DMS79 treated with DMSO at 0.1 percent for 48 hours (cell line): ENCODE results near the gene RFTN2.
"Not testable (repeated sequence)": the region's sequence is repeated elsewhere in the genome, so short reads cannot be mapped to it uniquely, and the experiment has no call there.

ENCODE experiments used
- DNase-seq: peaks from one replicate; lab custom pipeline; 2025; lab: John Stamatoyannopoulos, UW

RFTN2 gene

DNA sequence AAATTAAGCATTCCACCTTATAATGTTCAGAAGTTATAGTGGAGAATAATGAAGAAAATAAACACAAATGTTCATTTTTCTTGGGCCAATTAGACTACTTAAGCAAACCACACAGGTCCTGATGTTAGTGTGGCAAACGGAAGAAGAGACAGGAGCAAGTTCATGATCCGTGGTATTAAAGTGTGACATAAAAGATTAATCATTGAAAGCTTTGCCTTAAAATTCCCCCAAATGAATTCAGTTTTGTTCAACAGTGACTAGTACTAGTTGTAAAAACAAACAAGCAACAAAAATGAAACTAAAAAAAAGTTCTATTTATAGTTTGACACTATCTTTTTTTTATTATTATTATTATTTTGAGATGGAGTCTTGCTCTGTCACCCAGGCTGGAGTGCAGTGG, 73.7 kb downstream of the RFTN2 start:
- DNase-seq, result no peak

DNA sequence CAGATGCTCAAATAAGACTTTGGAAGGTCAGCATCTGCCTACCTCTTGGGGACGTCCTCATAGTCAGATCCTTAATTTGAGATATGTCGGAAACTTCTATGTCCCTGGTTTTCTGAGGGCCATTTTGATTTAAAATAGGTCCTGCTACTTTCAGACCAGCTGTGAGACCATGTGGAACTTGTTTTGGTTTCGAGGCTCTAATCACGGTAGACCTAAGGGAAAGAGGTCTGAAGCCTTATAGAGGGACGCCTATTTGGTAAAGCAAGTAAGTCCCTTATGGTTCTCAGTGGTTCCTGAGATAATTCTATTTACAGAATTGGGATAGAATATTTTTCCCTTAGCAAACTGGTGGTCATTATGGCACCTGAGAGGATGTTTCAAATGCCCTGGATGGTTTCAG, 75.1 kb downstream of the RFTN2 start:
- DNase-seq, result no peak

DNA sequence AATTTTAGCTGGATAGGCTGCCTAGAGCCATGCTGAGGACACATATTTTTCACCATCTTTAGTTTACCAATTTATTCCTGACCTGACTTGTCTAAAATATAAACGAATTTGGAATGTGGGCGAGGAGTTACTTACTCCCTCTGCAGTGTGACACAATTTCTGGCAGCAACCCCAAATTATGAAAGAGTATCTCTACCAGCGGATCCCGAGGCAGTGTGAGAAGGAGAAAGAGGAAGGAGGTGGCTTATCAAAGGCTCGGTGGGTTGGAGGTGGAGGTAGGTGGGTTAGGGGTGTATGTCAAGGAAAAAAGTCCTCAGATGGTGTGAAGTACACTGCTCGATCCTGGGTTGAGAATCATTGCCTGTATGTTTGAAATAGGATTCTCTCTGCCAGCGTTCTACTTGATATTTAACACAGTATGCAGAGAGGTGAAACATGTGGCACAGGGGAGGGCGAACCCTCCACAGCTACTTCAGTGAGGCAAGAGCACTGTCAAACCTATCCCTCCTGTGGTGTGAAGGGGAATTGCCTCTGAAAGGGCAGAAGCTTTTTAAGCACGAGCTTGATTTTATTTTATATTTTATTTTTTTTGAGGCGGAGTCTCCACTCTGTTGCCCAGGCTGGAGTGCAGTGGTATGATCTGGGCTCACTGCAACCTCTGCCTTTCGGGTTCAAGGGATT, 76.0 kb downstream of the RFTN2 start:
- DNase-seq, result no peak

DNA sequence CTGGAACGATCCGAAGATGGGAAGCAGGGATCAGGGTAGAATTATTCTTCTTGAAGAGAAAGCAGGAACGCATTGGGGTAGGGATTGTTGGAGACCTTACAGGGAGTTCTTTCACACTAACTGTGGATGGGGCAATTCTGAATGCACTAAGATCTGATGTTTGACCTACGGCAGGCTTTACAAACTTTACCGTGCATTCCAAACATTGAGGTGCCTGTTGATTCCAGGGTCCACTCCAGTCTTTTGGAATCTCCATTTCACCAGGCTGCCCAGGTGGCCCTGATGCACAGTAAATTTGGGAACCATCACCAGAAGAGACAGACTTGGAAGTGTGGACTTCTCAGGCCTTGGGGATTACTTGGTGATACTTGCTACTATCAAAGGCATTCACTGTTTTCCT, 76.9 kb downstream of the RFTN2 start:
- DNase-seq, result no peak

DNA sequence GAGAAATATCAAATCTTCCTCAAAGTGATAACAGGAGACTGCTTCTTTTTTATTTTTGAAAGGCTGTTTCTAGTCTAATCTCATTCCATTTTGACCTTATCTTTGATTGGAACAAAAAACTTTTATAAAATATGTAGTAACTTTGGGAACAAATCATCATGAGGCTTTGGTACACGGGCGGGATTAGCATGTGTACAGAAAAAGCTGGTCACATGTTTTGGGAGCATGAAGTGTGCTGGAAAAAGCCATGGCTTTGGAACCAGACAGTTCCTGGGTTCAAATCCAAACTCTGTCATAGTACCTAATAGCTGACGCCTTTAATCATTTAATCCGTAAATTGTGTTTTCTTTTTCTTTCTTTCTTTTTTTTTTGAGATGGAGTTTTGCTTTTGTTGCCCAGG, 78.2 kb downstream of the RFTN2 start:
- no peak for DNase-seq

DNA sequence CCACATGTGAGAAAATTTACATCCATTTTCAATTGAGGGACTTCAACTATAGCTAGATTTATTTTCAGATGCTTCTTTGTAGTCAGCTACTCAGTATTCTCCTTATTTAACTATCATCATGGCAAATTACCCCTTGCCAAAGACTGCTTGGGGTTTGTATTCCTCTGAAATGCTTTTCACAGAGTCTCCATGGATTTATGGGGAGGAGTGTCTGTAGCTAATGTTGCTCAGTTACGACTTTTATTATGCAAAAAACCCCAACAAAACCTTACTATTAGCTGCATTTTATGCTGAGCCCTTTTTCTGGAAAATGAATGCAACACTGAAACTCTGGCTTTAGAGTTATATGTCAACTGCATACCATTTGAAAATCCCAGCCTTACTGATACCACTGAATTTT, 78.6 kb downstream of the RFTN2 start:
- DNase-seq, result no peak

DNA sequence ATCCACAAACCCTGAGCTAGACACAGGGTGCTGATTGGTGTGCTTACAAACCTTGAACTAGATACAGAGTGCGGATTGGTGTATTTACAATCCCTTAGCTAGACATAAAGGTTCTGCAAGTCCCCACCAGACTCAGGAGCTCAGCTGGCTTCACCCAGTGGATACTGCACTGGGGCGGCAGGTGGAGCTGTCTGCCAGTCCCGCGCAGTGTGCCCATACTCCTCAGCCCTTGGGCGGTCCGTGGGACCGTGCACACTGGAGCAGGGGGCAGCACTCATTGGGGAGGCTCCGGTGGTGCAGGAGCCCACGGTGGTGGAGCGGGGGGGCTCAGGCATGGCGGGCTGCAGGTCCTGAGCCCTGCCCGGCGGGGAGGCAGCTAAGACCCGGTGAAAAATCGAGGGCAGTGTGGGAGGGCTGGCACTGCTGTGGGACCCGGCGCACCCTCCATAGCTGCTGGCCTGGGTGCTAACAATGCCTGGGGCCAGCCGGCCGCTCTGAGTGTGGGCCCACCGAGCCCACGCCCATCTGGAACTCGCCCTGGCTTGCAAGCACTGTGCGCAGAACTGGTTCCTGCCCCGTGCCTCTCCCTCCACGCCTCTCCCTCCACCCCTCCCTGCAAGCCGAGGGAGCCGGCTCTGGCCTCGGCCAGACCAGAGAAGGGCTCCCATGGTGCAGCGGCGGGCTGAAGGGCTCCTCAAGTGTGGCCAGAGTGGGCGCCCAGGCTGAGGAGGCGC, 83.9 kb downstream of the RFTN2 start:
- DNase-seq, result no peak

DNA sequence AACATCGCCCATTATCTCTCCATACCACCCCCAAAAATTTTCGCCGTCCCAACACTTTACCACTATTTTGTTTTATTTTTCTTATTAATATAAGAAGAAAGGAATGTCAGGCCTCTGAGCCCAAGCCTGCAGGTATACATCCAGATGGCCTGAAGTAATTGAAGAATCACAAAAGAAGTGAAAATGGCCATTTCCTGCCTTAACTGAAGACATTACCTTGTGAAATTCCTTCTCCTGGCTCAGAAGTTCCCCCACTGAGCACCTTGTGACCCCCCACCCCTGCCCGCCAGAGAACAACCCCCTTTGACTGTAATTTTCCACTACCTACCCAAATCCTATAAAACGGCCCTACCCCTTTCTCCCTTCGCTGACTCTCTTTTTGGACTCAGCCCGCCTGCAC, 88.1 kb downstream of the RFTN2 start:
- not testable (repeated sequence) for DNase-seq

DNA sequence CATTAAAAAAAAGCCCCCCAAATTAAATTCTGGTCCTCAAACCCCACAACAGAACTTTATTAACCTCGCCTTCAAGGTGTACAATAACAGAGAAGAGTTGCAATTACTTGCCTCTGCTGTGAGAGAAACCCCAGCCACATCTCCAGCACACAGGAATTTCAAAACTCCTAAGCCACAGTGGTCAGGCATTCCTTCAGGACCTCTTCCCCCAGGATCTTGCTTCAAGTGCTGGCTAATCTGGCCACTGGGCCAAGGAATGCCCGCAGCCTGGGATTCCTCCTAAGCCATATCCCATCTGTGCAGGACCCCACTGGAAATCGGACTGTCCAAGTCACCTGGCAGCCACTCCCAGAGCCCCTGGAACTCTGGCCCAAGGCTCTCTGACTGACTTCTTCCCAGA, 95.2 kb downstream of the RFTN2 start:
- DNase-seq, result not testable (repeated sequence)

DNA sequence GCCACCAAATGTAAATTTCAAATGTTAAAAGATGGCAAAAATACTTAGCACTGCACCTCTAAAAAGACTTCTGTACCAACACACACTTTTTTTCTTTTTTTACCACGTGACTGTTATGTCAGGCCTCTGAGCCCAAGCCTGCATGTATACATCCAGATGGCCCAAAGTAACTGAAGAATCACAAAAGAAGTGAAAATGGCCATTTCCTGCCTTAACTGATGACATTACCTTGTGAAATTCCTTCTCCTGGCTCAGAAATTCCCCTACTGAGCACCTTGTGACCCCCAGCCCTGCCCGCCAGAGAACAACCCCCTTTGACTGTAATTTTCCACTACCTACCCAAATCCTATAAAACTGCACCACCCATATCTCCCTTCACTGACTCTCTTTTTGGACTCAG, 97.1 kb downstream of the RFTN2 start:
- not testable (repeated sequence) for DNase-seq

DNA sequence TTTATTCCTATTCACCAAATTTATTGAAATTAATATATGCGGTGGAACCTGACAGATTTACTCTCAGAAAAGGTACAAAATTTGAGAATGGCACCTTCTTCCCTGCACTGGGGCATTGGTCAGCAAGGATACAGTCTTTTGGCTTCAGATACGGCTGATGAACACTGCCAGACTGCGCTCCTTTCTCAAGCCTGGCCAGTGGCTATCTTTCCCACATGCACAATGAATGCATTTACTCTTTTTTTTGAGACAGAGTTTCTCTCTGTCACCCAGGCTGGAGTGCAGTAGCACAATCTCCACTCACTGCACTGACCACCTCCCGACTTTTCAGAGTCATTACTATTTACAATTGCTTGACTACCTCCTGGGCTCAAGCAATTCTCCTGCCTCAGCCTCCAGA, 97.9 kb downstream of the RFTN2 start:
- DNase-seq, result no peak

DNA sequence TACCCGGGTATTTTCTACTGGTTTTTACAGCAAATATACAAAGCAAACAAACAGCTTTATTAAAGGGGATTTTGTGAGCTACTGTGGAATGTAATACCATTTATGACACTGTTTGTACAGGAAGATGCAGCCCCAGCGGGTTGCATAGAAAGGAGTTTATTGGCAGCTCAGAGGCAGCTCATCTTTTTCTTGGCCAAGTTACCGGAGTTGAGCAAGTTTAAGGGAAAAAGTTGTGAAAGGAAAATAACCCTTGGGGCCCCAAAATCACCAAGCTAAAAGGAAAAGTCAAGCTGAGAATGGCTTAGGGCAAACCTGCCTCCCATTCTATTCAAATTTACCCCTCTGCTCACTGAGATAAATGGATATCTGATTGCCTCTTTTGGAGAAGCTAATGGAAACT, 98.8 kb downstream of the RFTN2 start:
- no peak for DNase-seq

DNA sequence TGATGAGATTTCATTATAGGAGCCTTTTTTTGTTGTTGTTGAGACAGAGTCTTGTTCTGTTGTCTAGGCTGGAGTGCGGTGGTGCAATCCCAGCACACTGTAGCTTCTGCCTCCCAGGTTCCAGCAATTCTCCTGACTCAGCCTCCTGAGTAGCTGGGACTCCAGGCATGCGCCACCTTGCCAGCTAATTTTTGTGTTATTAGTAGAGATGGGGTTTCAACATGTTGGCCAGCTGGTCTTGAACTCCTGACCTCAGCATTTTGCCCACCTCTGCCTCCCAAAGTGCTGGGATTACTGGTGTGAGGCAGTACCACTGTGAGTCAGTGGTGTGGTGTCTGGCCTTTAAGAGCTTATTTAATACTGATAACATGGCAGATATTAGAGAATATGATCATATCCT, 99.4 kb downstream of the RFTN2 start:
- DNase-seq, result no peak

DNA sequence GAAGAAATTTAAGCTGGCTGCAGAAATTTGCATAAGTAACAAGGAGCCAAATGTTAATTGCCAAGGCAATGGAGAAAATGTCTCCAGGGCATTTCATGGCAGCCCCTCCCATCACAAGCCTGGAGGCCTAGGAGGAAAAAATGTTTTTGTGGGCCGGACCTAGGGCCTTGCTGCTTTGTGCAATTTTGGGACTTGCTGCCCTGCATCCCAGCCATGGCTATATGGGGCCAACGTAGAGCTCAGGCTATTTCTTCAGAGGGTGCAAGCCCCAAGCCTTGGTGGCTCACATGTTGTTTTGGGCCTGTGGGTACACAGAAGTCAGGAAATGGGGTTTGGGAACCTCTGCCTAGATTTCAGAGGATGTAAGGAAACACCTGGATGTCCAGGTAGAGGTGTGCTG, 101.8 kb downstream of the RFTN2 start:
- no peak for DNase-seq

DNA sequence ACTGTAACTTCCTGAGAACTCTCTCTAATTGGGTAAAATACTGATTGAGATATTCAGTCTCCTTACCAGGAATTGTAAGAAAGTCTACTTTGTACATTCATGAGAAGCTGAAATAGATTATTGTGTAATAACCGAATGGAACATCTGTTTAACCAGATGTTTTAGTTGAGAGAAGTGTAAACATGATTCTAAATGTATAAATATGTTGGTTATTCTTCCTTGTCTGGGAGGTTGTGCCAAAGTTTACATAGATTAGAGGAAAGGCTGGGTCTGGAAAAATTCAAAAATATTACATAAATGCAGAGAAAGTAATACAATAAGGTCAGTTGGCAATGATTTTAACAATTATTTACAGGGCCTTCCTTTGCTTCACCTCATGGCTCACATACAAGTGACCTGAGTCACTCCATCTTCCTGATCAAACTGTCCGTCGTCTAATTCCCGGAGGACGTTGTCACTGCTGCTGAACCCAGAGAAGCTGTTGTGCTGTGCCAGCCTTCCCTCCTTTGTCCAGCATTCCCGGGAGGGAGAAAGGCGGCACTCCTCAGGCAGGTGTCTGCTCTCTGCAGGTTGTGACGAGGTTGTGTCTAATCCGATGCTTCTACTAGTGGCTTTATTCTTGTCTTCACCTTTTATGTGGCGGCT, 103.6 kb downstream of the RFTN2 start:
- no peak for DNase-seq

DNA sequence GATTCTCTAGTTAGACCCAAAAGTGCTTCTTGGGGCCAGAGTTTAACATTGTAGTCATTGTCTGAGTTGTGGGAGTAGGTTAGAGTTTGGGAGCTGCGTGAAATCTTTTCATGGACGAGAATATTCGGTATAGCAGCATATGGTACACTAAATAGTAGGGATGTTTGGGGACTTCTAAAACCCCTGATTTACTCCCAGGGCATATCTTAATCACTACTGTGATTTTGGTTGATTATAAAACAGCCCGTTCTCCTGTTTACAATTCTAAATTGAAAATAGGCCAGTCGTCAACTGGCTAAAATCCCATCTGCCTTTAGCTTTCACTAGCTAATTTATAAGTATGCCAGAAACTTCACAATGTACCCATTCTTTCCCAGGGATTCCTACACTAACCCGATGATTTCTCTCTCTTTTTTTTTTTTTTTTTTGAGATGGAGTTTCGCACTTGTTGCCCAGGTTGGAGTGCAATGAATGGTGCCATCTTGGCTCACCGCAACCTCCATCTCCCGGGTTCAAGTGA, 115.2 kb downstream of the RFTN2 start:
- no peak for DNase-seq

DNA sequence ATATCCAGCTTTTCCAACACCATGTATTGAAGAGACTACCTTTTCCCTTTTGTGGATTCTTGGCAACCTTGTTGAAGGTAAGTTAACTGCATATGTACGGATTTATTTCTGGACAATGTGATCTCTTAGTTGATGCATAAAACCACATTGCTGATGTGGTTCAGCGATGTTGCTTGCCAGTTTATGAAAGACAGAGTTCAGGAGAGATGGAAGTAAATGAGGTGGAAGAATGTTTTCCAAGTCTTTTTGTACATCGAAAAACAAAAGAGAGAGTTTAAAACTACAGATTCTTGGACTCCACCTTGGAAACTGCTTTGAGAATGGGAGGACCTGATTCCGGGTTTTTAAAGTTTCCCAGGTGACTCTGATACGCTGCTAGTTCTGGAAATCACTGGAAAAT, 115.7 kb downstream of the RFTN2 start:
- DNase-seq, result no peak

DNA sequence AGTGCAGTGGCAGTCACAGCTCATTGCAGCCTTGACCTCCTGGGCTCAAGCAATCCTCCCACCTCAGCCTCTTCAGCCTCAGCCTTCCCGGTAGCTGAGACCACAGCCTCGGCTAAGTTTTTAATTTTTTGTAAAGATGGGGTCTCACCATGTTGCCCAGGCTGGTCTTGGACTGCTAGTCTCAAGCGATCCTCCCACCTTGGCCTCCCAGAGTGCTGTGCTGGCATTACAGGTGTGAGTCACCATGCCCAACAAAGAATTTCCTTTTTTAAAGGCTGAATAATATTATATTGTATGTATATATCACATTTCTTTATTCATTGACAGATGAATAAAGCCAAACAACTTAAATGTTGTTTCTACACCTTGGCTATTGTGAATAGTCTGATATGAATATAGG, 117.0 kb downstream of the RFTN2 start:
- no peak for DNase-seq

DNA sequence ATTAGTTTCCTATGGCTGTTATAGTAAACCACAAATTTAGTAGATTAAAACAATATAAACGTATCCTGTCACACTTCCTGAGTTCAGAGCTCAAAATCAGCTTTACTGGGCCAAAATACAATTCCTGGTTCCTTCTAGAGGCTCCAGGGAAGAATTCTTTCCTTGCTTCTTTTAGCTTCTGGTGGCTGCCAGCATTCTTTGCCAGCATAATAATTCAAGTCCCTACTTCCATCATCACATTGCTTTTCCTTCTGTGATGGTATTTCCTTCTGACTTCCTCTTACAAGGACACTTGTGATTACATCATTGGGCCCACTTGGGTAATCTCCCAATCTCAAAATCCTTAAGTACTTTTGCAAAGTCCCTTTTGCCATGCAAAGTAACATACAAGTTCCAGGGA, 118.9 kb downstream of the RFTN2 start:
- no peak for DNase-seq

DNA sequence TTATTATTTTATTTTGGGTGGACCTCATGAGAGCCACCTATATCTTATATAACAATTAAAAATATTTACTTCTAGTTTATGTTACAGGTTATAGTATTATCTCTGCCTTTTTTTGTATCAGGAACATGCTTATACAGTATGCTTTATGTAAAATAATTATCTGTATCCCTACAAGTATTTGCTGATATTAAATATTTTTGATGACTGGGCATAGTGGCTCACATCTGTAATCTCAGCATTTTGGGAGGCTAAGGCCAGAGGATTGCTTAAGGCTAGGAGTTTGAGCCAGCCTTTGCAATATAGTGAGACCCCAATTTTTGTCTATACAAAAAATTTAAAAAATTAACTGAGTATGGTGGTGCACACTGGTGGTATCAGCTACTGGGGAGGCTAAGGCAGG, 119.9 kb downstream of the RFTN2 start:
- DNase-seq, result no peak

DNA sequence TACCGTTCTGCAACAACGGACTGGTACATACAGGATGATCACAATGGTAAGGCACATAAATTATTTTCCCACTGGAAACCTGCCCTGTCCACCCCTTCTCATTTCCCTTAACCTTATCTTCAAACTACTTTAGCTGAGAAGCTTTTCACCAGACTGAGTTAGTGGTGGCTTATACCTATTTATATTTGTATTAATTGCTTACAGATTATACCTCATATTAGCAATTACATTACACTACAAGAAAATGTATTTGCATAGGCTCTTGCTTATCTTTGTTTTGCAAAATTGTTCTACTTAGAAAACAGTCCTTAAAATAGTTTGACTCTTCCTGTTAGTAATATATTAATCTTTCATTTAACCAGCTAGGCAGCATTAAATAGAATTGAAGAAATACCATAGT, 124.1 kb downstream of the RFTN2 start:
- DNase-seq, result not testable (repeated sequence)

DNA sequence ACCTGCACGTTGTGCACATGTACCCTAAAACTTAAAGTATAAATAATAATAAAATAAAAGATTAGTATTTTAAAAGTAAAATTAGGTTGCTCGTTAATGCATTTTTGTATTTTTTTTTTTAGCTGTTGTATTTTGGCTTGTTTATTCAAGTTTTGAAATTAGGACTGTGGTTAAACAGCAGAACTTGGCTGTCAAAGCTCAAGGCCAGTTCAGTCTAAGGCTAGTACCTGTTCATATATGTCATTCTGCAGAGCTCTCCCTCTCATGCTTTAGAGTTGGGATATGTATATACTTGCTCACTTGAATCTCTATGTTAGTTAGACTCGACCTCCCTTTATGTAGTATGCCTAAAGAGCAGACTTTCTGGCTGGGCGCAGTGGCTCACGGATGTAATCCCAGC, 126.8 kb downstream of the RFTN2 start:
- no peak for DNase-seq
